ENCODE results near the gene DCHS2.

DNA sequence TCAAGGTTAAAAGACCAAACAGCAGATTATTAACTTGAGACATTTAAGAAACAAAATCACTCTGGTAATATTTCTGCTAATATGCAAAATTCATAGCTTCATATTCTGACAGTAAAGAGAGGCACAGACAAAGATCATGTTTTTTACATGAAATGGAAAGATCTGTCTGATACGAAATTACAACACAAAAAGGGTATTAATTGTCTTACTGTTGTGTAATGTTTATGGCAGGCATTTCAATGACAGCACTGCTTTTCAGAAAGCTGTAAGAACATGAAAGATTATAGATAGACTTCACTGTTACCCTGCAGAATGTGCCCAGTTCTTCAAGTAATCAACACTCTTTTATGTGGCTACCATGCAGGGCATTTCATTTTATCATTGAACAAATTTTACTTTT lies 15.4 kb downstream of the DCHS2 start:
- TF ChIP-seq, protein P1, sequence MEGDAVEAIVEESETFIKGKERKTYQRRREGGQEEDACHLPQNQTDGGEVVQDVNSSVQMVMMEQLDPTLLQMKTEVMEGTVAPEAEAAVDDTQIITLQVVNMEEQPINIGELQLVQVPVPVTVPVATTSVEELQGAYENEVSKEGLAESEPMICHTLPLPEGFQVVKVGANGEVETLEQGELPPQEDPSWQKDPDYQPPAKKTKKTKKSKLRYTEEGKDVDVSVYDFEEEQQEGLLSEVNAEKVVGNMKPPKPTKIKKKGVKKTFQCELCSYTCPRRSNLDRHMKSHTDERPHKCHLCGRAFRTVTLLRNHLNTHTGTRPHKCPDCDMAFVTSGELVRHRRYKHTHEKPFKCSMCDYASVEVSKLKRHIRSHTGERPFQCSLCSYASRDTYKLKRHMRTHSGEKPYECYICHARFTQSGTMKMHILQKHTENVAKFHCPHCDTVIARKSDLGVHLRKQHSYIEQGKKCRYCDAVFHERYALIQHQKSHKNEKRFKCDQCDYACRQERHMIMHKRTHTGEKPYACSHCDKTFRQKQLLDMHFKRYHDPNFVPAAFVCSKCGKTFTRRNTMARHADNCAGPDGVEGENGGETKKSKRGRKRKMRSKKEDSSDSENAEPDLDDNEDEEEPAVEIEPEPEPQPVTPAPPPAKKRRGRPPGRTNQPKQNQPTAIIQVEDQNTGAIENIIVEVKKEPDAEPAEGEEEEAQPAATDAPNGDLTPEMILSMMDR (conservative IDR thresholded peaks at IDR 0.05; ENCODE audit: low read length) = no peak
- no peak for TF ChIP-seq EZH2phosphoT487 (IDR thresholded peaks at IDR 0.05; ENCODE audit: borderline replicate concordance, low read depth, low read length)

Measured in OCI-LY7 (cell line).